Ramos (cell line): ENCODE results near the gene IARS2.
"Not testable (repeated sequence)": the region's sequence is repeated elsewhere in the genome, so short reads cannot be mapped to it uniquely, and the experiment has no call there.

ENCODE experiments used
- in situ Hi-C: fragments of 300-500 bp; cut with MboI; formaldehyde crosslinking; loops from one replicate; pipeline ENCODE4 v1.14.3; 2022; ENCODE audit warnings: low sequenced_read_pairs; ENCODE audit not compliant: unreplicated experiment

Gene IARS2

DNA sequence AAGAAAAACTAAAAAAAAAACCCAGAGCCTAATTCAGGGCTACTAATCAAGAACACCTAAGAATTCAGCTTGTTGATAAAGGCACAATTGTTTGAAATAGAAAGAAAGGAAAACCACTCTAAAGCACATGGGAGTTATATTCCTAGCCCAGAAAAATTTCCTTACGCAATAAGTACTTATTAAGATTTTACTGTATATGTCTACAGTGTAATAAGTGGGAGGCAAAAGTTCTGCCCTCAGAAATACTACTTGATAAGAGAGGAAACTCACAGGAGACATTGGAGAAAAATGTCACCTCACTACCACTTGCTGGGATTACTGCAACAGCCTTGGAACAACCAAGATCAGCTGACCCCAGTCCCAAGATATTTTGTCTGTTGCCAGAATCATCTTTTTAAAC is 66.1 kb downstream of the IARS2 start:
- in situ Hi-C loops = no loop called here

DNA sequence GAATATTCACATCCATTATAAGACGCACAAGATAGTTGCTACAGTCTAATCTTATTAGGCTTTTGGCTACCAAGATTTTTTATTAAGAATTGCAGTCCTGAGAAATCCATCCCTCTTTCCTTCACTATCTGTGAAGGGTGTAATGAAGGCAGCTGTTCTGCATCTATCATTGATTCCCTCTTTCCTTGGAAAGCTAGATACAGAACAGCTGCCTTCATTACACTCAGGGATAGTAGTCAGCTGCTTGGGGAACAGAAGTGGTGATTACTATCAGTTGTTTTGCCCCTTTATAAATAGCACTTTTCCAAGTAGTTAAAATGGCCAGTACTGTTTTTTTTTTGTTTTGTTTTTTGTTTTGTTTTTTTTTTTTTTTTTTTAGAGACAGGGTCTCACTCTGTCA is 70.2 kb downstream of the IARS2 start:
- in situ Hi-C loops = no loop called here

DNA sequence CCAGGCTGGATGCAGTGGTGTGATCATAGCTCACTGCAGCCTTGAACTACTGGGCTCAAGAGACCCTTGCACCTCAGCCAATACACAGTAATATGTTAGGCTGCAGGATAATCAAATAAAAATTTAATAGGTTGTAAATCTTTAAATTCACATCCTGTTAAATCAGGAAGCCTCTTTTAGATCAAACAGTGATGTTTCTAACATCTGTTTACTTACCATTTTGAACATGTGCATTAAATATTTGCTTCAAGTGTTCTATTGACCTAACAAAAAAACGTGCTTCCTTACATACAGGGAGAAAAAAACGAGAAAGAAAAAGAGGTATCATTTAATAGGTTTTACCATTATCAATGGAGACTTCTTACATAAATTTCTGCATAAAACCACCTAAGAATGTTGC is 70.6 kb downstream of the IARS2 start:
- in situ Hi-C loops = no loop called here

- in situ Hi-C loops = no loop called here
These were observed 72.9 kb downstream of the IARS2 start for GRCh38 chr1:220166853-220167252.

- in situ Hi-C loops = not testable (repeated sequence)
These were observed 76.0 kb downstream of the IARS2 start for GRCh38 chr1:220169887-220170286.

DNA sequence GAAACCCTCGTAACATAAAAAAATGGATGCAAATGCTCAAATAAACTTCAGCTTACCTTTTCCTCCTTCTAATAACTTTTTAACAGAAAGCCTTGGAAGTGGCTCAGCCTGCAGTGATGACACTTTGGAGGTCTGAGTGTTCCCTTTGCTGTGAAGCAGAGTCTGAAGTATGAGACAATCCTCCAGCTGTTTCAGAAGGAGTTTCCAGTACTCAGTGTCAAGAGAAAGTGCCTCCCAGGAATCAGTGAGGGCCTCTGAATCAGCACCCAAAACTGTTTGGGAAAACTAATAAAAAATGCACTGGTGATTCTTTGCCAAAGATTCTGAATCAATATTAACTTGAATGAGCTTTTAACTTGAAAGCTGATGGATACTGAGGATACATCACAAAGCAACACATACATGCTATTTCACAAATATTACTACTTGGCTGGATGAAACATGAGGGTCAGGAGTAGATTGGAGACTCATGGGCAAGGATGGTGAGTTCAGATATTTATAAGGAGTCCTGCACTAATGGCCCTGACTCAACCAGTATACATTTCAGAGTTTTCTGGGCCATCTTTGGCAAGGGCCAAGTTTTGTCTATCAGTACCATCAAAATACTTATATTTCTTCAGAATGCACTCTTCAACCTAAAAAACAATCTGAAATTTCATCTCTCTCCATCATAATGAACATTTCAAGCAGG is 77.0 kb downstream of the IARS2 start:
- in situ Hi-C loops = no loop called here

DNA sequence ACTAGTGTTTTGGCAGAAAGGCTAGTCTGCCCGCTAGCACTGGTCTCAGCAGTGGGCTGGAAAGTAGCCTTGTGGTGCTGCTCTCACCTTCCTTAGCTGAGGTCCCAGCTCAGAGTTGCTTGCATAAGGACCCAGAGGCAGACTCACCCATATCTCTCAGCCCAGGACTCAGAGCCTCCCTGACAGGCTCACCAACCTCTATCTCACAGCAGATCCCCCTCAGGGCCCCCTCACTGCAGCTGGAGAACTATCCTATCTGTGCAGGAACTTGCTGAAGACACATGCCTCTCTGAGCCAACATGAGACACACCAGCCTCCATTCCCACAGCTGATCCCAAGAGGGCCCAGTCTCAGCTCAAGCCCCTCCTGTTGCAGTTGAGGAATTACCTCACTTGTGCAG is 82.6 kb downstream of the IARS2 start:
- in situ Hi-C loops = no loop called here

DNA sequence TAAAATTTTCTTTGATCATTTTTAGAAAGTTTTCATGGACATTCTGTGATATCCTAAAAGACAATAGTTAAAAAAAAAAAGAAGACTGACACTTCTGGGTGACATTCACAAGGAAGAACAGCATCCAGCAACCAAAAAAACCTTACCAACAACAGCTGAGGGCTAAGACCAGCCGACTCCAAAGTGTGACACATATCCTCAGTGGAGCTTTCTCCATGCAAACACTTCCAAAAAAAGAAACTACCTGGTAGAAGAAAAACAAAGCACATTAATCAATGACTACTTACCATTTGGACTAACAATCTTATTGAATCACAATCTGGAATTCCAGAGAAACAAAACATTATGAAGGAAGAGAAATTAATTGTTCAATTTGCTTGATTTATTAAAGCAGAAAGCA is 88.2 kb downstream of the IARS2 start:
- in situ Hi-C loops = no loop called here

- in situ Hi-C loops = no loop called here
These were observed 88.7 kb downstream of the IARS2 start for GRCh38 chr1:220182656-220183055.

DNA sequence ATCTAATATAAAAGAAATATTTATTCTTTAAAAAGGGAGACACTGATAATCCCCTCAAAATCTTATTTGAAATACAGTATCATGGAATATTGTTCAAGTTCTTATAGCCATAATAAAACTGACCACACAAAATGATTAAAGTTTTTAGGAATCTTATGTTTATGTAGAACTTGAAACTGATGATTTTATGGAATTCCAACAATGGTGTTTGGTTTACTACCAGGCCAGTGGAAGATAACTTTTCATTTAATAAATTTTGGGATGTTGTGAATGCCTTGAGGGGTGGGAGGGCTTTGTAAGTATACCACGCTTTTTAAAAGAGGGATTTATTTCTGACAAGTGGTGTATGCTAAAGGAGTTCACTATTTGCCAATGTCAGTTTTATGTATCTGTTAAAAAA is 90.6 kb downstream of the IARS2 start:
- in situ Hi-C loops = no loop called here

DNA sequence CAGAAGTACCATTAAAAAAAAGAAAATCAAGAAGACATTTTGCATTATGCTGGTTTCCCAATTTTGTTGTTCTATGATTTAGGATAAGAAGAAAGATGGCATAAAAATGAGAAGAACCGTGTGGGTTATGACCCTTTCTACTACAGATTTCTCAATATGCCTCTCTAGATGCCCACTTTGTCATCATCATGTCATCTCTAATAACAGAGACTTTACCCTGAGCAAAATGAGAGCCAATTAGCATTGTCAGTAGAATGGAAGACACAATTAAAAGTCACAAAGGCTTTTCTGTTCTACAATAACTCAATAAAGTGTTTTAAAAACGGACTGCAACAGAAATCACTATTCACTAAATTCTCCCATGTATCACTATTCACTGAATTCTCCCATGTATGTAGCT is 92.8 kb downstream of the IARS2 start:
- in situ Hi-C loops = no loop called here

DNA sequence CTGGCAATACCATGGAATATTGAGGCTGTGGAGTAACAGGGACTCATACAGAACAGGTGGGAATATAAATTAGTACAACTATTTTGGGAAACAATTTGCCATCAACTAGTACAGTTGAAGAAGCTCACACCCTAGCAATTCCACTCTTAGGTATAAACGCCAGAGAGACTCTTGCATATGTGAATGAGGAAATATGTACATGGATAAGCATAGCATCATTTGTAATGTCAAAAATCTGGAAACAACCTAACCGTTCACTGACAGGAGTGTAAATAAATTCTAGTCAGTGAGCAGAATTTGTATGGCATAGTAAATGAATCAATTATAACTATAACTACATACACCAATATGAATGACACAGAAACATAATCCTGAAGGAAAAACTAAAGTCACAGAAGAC is 94.6 kb downstream of the IARS2 start:
- in situ Hi-C loops = no loop called here

DNA sequence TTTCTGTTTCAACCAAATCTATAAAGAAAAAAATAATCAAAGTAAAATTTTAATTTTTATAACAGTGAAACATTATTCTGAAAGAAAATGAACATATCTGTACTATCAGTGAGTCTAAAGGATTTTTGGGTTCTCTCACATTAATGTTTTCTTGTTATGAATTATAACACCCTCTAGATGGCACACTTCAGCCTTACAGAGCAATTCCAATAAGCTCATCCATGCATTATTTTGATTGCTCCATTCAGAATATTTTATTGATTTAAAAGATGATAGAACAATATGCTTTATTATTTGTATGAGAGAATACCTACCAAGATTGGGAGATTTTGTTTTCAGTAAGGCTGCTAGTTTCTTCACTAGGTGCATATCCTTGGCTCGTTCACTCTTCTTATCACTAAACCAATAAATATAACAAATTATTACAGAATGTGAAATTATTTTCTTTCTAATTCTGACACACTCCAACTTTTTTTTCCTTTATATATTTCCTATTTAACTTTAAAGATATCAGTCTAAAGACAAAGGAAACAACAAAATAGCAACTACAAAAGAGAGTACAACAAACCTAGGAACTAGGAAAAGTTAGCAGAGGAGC is 95.9 kb downstream of the IARS2 start:
- in situ Hi-C loops = no loop called here

DNA sequence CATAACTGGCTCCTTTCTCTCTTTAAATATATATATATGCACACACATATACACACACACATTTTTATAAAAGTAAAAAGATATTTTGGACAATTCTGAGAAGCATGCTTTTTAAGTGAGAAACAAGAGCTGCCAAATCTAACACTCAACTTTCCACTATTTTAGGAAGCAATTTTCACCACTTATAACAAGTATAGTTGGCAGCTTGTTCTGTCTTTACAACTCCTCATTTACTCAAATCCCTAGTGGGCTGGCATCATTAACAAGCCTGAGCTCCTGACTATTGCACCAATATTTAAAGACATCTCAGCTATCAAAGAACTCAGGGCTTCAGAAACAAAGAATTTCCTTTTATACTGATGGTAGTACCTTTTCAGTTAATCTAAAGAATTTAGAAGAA is 101.8 kb downstream of the IARS2 start:
- in situ Hi-C loops = no loop called here
